HepG2 (cell line): Measurements from ENCODE around the gene RHEBL1.

Experiments
- ATF5 ChIP-seq: sonication (generic); formaldehyde crosslinking; IDR thresholded peaks from 2 replicates; pipeline ENCODE4 v1.4.0; 2020; ENCODE audit warnings: mild to moderate bottlenecking, low read depth, missing genetic modification reagents
- CCAR2 ChIP-seq: fragments of 200-400 bp; formaldehyde crosslinking; optimal IDR thresholded peaks from 2 replicates; pipeline ENCODE3; 2018; ENCODE audit warnings: low read depth, mild to moderate bottlenecking, low read length, moderate library complexity
- CTCF ChIP-seq: sonication (generic); formaldehyde crosslinking; IDR thresholded peaks from 2 replicates; pipeline ENCODE4 v1.5.0; 2020; ENCODE audit warnings: mild to moderate bottlenecking, missing genetic modification reagents, moderate library complexity
- FOXK1 ChIP-seq: sonication (generic); formaldehyde crosslinking; IDR thresholded peaks from 2 replicates; pipeline ENCODE4 v1.4.0; 2020; ENCODE audit warnings: low read depth, missing genetic modification reagents, borderline replicate concordance
- HOXA3 ChIP-seq: sonication (generic); formaldehyde crosslinking; IDR thresholded peaks from 2 replicates; pipeline ENCODE4 v1.5.0; 2020; ENCODE audit warnings: missing genetic modification reagents
- POLR2A ChIP-seq, 2 experiments: IDR thresholded peaks; 2 replicates each; pipeline ENCODE4 v1.6.1; 2011; ENCODE audit warnings: low read depth in 2 of 2, low read length in 2 of 2, mild to moderate bottlenecking in 1 of 2, moderate library complexity in 1 of 2; ENCODE audit not compliant: insufficient read depth in 1 of 2
- POLR2AphosphoS2 ChIP-seq: IDR thresholded peaks from 2 replicates; pipeline ENCODE4 v1.6.1; 2011; ENCODE audit warnings: low read depth, low read length, improper control_type of control experiment
- POLR2AphosphoS5 ChIP-seq: IDR thresholded peaks from 2 replicates; pipeline ENCODE4 v1.6.1; 2012; ENCODE audit warnings: low read depth, low read length
- SKIL ChIP-seq: sonication (generic); formaldehyde crosslinking; IDR thresholded peaks from 2 replicates; pipeline ENCODE4 v1.8.0; 2022; ENCODE audit warnings: missing genetic modification reagents, mild to moderate bottlenecking, moderate library complexity, borderline replicate concordance
- TCF12 ChIP-seq, 2 experiments: fragments of 450-650 bp in 1 of 2; sonication (generic) in 1 of 2; formaldehyde crosslinking in 1 of 2; IDR thresholded peaks; 2 replicates each; pipeline versions ENCODE4 v1.6.1 to v1.8.0; 2017 to 2022; ENCODE audit warnings: antibody characterized with exemption in 1 of 2, mild to moderate bottlenecking in 1 of 2, missing genetic modification reagents in 1 of 2, moderate library complexity in 1 of 2
- ZC3H4 ChIP-seq: sonication (generic); formaldehyde crosslinking; IDR thresholded peaks from 2 replicates; pipeline ENCODE4 v1.4.0; 2020; ENCODE audit warnings: missing genetic modification reagents, borderline replicate concordance
- ZFP41 ChIP-seq: sonication (generic); formaldehyde crosslinking; IDR thresholded peaks from 2 replicates; pipeline ENCODE4 v1.4.0; 2020; ENCODE audit warnings: mild to moderate bottlenecking, missing genetic modification reagents, borderline replicate concordance
- ZFP62 ChIP-seq: sonication (generic); formaldehyde crosslinking; IDR thresholded peaks from 2 replicates; pipeline ENCODE4 v1.4.0; 2020; ENCODE audit warnings: missing genetic modification reagents
- ZNF549 ChIP-seq: sonication (generic); formaldehyde crosslinking; IDR thresholded peaks from 2 replicates; pipeline ENCODE4 v1.5.0; 2020; ENCODE audit warnings: missing genetic modification reagents

- TF ChIP-seq CTCF (CRISPR knock-in tag) = no peak
- no peak for TF ChIP-seq HOXA3 (CRISPR knock-in tag)
- TF ChIP-seq ZFP41 (CRISPR knock-in tag) = no peak
- TF ChIP-seq POLR2AphosphoS5 = no peak
- no peak for TF ChIP-seq POLR2AphosphoS2
- TF ChIP-seq ZFP62 (CRISPR knock-in tag) = no peak
- no peak; the same call in 1 of the 2 replicates for TF ChIP-seq FOXK1 (CRISPR knock-in tag)
- TF ChIP-seq TCF12 (IDR thresholded peaks at IDR 0.05) = no peak
- no peak for TF ChIP-seq TCF12 (CRISPR knock-in tag; IDR thresholded peaks at IDR 0.05)
- TF ChIP-seq ZC3H4 = no peak
- TF ChIP-seq SKIL (CRISPR knock-in tag) = no peak
- no peak for TF ChIP-seq ZNF549 (CRISPR knock-in tag)
- TF ChIP-seq CCAR2 = no peak
- TF ChIP-seq POLR2A (IDR thresholded peaks at IDR 0.05; ENCODE audit: insufficient read depth in 1 of 2, low read depth in 2 of 2, low read length in 2 of 2) = no peak
- no peak for TF ChIP-seq ATF5 (CRISPR knock-in tag)
Observed at GRCh38 chr12:49055978-49056754, 13.6 kb downstream of the RHEBL1 start.
